Prostate gland (tissue), 2 donors: ENCODE results near the gene TFRC.
"Not testable (repeated sequence)": the region's sequence is repeated elsewhere in the genome, so short reads cannot be mapped to it uniquely, and the experiment has no call there.

ENCODE experiments used
- POLR2A ChIP-seq: fragments of 450-650 bp; IDR thresholded peaks from one replicate; pipeline ENCODE4 v1.6.1; 2016; ENCODE audit warnings: antibody characterized with exemption, mild to moderate bottlenecking
- POLR2AphosphoS5 ChIP-seq: sonication (generic); formaldehyde crosslinking; IDR thresholded peaks from one replicate; pipeline ENCODE4 v1.6.1; 2017; ENCODE audit warnings: antibody characterized with exemption
- TF ChIP-seq, protein P1 (sequence below), 4 experiments: fragments of 200-600 bp in 2 of 4; fragments of 450-650 bp in 2 of 4; sonication (generic) in 2 of 4; IDR thresholded peaks; 1 replicate in 3 of 4; 2 replicates in 1 of 4; pipeline ENCODE4 v1.5.1; 2016 to 2019; ENCODE audit warnings: antibody characterized with exemption in 4 of 4, mild to moderate bottlenecking in 2 of 4, moderate library complexity in 2 of 4

DNA sequence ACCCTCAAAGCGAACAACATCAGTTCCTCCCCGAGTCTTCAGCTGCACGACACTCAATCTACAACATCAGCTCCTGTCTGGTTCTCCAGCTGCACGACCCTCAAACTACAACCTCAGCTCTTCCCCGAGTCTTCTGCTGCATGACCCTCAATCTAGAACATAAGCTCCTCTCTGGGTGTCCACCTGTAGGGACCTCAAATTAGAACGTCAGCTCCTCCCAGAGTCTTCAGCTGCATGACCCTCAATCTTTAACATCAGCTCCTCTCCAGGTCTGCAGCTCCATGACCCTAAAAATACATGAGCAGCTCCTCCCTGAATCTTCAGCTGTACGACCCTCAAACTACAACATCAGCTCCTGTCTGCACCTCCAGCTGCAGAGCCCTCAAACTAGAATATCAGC is 80.7 kb downstream of the TFRC start:
- TF ChIP-seq, protein P1, sequence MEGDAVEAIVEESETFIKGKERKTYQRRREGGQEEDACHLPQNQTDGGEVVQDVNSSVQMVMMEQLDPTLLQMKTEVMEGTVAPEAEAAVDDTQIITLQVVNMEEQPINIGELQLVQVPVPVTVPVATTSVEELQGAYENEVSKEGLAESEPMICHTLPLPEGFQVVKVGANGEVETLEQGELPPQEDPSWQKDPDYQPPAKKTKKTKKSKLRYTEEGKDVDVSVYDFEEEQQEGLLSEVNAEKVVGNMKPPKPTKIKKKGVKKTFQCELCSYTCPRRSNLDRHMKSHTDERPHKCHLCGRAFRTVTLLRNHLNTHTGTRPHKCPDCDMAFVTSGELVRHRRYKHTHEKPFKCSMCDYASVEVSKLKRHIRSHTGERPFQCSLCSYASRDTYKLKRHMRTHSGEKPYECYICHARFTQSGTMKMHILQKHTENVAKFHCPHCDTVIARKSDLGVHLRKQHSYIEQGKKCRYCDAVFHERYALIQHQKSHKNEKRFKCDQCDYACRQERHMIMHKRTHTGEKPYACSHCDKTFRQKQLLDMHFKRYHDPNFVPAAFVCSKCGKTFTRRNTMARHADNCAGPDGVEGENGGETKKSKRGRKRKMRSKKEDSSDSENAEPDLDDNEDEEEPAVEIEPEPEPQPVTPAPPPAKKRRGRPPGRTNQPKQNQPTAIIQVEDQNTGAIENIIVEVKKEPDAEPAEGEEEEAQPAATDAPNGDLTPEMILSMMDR (IDR thresholded peaks at IDR 0.05), result not testable (repeated sequence)
- not testable (repeated sequence) for TF ChIP-seq POLR2AphosphoS5, POLR2A
